HFFc6 (cell line): ENCODE measurements around the gene SPACA7. TPM values are rescaled to one million over a fixed set of nuclear protein-coding genes. Genes with fewer than 3 reads are reported as not detected.

ENCODE experiments used
- DNase-seq: peaks from one replicate; pipeline ENCODE4 v3.0.0-alpha.2; 2018
- H3K27ac Mint-ChIP-seq: 2 replicates; pipeline ENCODE4 v1.8.0; 2020; ENCODE audit warnings: mild to moderate bottlenecking, mixed read lengths
- H3K27me3 Mint-ChIP-seq: 2 replicates; pipeline ENCODE4 v1.8.0; 2021; ENCODE audit warnings: mild to moderate bottlenecking, moderate library complexity, mixed read lengths; ENCODE audit not compliant: insufficient read depth
- H3K36me3 Mint-ChIP-seq: 2 replicates; pipeline ENCODE4 v1.8.0; 2021; ENCODE audit warnings: low read depth, mixed read lengths
- H3K4me1 Mint-ChIP-seq: 2 replicates; pipeline ENCODE4 v1.8.0; 2020; ENCODE audit warnings: low read depth, mixed read lengths
- H3K4me3 Mint-ChIP-seq: 2 replicates; pipeline ENCODE4 v1.8.0; 2020; ENCODE audit warnings: mild to moderate bottlenecking, moderate library complexity, mixed read lengths
- H3K9me3 Mint-ChIP-seq: 2 replicates; pipeline ENCODE4 v1.8.0; 2020; ENCODE audit warnings: mild to moderate bottlenecking, mixed read lengths
- total RNA-seq, 6 experiments: library from RNA; stranded (reverse); fragmentation: NEBNext Ultra II Directional; extraction: Animal tissue kit (Norgen Biotek cat#: 25700); gene quantifications; 2 replicates in 1 of 6; 3 replicates in 5 of 6; pipeline ENCODE4 v1.2.3, GENCODE V29; 2021
- TF ChIP-seq, protein P1 (sequence below): fragments of 200-600 bp; sonication (generic); IDR thresholded peaks from 2 replicates; pipeline ENCODE4 v1.5.0; 2021; ENCODE audit warnings: antibody characterized with exemption, mild to moderate bottlenecking

SPACA7 gene
- total RNA-seq, 6 experiments from 2014 or later: not detected

DNA sequence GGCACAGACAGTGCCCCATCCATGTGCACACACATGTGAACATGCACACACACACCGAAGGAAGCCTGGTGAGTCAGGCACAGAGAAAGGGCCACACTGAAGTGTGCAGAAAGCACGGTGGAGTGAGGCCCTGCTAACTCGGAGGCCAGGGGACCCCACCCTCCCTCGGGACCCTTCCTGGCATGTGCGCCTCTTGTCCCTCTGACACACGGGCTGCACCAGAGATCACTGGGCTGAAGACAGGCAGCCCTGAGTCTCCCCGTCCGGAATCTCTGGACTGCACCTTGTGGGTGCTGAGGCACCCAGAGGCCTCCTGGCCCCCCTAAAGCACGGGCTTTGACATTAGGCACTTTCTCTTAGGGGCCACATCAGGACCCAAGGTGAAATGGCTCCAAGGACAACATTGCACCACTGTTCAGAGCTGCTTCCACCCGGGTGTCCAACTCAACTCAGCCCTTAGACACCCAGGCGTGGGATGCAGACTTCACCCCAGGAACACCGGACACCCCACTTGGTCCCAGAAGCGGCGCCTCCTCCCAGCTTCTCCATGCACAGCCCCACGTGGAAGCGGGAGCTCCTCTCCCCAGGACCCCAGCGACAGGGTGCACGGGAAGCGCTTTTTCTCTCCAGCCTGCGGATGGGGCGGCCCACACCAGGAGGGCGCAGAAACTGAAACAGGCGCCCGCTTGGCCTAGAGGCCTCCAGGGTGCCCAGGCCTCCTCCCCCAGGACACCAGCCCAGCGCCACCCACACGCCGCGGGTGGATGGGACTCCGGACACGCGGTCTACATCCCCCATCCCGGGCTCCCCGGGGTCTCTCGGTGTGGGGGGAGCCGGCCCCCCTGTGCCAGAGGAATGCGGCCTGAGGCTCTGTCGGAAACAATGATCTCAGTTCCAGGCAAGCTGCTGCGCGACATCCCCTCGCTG is 90.2 kb downstream of the SPACA7 start:
- H3K4me1 Mint-ChIP-seq: no peaks in the 10 kb centered on the region
- H3K27ac Mint-ChIP-seq: no peak overlapping the region
- no peaks in the 10 kb centered on the region for H3K36me3 Mint-ChIP-seq
- no peak overlapping the region for H3K4me3 Mint-ChIP-seq
- no peaks in the 10 kb centered on the region; the same call in 1 of the 2 replicates for H3K9me3 Mint-ChIP-seq
- H3K27me3 Mint-ChIP-seq: peaks cover 6% of the 10 kb centered on the region
- TF ChIP-seq, protein P1, sequence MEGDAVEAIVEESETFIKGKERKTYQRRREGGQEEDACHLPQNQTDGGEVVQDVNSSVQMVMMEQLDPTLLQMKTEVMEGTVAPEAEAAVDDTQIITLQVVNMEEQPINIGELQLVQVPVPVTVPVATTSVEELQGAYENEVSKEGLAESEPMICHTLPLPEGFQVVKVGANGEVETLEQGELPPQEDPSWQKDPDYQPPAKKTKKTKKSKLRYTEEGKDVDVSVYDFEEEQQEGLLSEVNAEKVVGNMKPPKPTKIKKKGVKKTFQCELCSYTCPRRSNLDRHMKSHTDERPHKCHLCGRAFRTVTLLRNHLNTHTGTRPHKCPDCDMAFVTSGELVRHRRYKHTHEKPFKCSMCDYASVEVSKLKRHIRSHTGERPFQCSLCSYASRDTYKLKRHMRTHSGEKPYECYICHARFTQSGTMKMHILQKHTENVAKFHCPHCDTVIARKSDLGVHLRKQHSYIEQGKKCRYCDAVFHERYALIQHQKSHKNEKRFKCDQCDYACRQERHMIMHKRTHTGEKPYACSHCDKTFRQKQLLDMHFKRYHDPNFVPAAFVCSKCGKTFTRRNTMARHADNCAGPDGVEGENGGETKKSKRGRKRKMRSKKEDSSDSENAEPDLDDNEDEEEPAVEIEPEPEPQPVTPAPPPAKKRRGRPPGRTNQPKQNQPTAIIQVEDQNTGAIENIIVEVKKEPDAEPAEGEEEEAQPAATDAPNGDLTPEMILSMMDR: no peak
- no peak for DNase-seq

GRCh38 chr13:112467236-112467635 is 91.1 kb downstream of the SPACA7 start:
- Mint-ChIP-seq H3K9me3 (no peaks in the 10 kb centered on the region; the same call in 1 of the 2 replicates), H3K27me3 (peaks cover 2% of the 10 kb centered on the region), H3K4me1 (no peaks in the 10 kb centered on the region), H3K36me3 (no peaks in the 10 kb centered on the region), H3K4me3 (no peak overlapping the region), H3K27ac (no peak overlapping the region)
- no peak for DNase-seq
- TF ChIP-seq, protein P1: no peak

DNA sequence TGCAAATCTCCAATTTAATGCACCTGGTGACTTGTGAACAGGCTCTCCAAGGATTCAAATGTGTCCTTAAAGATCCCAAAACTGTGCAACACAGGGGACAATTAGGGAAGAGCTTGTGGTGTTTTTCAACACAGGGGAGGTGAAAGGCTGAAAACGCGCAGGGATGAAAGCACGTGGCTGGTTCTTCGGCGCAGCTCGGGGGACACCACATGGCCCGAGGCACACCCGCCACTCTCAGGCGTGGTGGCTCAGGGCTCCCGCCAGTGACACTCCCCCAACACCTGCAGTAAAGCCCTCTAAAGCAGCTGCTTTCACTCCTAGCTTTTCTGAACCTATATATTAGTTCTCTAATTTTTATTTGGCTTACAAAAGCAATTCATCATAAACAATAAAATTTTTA is 91.9 kb downstream of the SPACA7 start:
- H3K9me3 Mint-ChIP-seq: no peaks in the 10 kb centered on the region; the same call in 1 of the 2 replicates
- TF ChIP-seq, protein P1: no peak
- no peak for DNase-seq
- peaks cover 2% of the 10 kb centered on the region for H3K27me3 Mint-ChIP-seq
- H3K36me3 Mint-ChIP-seq: no peaks in the 10 kb centered on the region
- no peaks in the 10 kb centered on the region for H3K4me1 Mint-ChIP-seq
- H3K27ac Mint-ChIP-seq: no peak overlapping the region
- H3K4me3 Mint-ChIP-seq: no peak overlapping the region

DNA sequence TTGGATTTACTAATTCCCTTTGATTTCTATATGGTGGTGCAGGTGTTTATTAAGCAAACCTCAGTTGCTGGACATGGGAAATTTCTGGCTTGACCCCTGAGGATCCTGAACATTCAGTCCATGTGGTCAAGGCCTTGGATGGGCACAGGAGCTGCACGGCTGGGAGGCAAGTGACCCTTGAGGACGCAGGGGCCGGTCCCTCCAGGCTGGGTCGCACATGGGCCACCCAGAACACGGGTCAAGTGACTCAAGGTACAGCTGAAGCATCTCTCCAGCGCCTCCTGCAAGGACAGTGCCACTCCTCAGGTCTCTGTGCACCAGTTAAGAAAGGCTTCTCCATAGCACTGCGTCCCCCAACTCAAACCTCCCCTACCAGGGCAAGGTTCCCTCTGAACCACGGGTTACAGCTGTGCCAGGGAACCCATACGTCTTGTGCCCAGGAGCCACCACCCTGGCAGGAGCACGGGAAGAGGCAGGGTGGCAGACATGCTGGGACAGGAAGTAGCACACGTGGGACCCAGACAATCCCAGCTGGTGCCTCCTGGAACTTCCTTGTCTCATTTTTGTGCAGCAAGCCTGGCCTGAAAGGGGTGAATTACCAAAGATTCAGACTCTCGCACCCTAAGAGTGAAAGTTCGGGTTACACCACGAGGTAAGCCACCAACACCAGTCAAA is 93.1 kb downstream of the SPACA7 start:
- H3K36me3 Mint-ChIP-seq: no peaks in the 10 kb centered on the region
- TF ChIP-seq, protein P1: no peak
- H3K27ac Mint-ChIP-seq: no peak overlapping the region
- no peak for DNase-seq
- H3K4me3 Mint-ChIP-seq: no peak overlapping the region
- H3K9me3 Mint-ChIP-seq: no peaks in the 10 kb centered on the region; the same call in 1 of the 2 replicates
- H3K4me1 Mint-ChIP-seq: no peaks in the 10 kb centered on the region
- H3K27me3 Mint-ChIP-seq: no peaks in the 10 kb centered on the region; the same call in 1 of the 2 replicates

DNA sequence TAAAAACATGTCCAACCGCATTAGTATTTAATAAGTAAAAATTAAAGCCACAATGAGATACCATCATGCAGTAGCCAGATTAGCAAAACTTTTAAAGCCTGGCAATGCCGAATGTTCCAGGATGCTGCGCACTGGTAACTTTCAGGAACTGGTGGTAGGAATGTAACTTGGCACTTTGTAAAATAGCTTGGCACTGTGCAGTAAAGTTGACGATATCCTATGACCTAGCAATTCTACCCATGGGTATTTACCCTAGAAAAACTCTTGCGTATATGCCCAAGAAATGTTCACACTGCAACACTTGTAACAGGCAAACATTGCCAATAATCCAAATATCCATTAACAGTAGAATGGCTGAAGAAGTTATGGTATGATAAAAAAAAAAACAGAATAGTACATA is 97.7 kb downstream of the SPACA7 start:
- no peak overlapping the region for H3K4me3 Mint-ChIP-seq
- H3K9me3 Mint-ChIP-seq: no peaks in the 10 kb centered on the region
- H3K27ac Mint-ChIP-seq: no peak overlapping the region
- H3K36me3 Mint-ChIP-seq: no peaks in the 10 kb centered on the region
- TF ChIP-seq, protein P1: peak; percentile 12; the same call in 1 of the 2 replicates
- DNase-seq: no peak
- no peaks in the 10 kb centered on the region for H3K4me1 Mint-ChIP-seq
- H3K27me3 Mint-ChIP-seq: no peaks in the 10 kb centered on the region
